HG02588 (cell line): ENCODE data around the gene TESK2.

Experiments
- ATAC-seq: cut with Tn5 transposase; IDR thresholded peaks from one replicate; pipeline ENCODE4 v1.9.1; 2021; ENCODE audit warnings: mild to moderate bottlenecking, moderate library complexity; ENCODE audit not compliant: unreplicated experiment

Gene TESK2

DNA sequence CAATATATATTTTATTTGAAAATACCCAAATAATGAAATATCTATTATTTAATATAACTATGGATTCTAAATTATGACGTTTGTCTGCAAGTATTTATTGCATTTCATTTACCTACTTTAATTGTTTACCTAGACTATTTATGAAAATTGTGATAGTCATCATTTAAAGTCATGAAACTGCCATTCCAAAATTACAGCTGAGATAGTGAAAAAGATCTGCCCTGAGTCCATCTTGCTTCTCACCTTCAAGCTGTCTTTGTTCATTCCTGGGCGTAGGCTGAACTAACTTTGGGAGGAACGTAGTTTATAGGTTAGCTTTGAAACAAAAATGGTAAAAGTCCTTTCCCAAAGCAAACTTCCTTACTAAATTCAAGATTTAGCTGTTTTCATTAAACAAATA lies 176.7 kb downstream of the TESK2 start:
- no peak for ATAC-seq

DNA sequence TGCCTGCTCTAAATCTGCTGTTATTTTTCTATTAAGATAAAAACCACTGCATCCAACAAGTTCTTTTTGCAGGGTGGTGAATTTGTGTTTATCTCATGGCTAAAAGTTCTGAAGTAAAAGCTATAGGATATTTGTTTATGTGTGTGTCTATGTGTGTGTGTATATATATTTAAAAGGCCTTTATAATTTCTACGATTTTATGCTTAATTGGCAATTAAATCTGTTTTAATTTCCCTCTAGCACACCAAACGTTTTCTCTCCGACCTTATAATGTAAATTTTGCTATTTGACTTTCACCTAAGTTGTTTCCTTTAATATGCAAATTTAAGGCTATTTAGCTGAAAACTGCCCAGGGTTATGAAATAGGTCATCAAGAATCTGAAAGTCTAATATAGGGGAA lies 184.1 kb downstream of the TESK2 start:
- ATAC-seq = no peak

DNA sequence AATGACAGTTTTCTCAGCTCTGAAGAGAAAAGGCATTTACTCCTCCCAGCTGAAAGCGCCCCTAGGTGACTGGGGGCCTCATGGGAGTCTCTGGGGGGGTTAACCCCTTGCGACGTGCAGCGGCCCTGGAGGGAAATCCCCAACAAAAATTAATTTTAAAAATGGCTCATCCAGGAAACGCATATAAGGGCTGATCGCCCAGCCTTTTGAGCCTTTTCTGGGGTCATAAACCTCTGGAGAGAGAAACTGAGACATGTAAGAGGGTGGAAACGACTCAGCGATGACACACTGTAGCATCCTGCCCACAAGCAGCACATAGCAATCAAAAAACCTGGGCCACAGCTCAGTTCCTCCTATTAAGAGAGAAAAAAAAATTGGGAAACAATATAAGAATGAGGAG lies 184.6 kb downstream of the TESK2 start:
- ATAC-seq = no peak

DNA sequence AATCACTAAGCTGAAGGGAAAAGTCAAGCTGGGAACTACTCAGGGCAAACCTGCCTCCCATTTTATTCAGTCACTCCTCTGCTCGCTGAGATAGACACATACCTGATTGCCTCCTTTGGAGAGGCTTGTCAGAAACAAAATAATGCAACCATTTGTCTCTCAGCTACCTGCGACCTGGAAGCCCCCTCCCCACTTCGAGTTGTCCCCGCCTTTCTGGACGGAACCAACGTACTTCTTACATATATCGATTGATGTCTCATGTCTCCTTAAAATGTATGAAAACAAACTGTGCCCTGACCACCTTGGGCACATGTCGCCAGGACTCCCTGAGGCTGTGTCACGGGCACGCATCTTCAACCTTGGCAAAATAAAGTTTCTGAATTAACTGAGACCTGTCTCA lies 185.7 kb downstream of the TESK2 start:
- ATAC-seq = no peak

DNA sequence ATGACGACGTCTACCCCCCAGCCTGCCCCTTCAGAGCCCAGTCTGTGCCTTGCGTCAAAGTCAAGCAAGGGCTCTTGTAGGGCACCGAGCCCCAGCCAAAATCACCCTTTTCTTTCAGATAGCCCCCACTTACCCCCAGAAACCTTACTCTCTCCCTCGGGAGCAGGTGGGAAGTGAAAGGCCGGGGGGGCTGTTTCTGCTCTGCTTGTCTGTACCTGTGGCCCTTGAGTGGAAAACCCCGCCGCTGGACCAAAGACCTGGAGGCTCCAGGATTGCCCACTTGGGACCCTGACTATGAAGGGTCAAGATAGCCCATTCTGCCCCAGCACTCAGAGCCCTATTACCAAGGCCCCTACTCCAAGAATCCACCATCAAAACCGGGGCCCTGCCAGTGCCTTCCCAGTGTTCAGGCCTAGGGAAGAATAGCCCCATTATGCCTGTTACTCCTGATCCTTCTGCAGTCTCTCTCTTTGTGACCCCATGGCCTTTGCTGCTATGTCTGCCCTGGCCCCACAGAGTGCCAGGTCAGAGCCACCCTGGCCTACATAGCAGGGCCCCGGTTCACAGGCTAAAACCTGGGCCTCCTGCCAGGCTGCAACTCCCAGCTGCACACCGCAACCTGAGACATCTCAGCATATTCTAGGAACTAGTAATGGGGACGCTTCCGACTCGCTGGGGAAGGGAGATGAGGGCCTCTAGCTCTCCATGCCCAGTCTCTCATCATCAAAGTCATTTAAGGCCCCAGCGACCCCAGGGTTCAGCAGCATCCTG lies 186.5 kb downstream of the TESK2 start:
- peak; percentile 1 for ATAC-seq

DNA sequence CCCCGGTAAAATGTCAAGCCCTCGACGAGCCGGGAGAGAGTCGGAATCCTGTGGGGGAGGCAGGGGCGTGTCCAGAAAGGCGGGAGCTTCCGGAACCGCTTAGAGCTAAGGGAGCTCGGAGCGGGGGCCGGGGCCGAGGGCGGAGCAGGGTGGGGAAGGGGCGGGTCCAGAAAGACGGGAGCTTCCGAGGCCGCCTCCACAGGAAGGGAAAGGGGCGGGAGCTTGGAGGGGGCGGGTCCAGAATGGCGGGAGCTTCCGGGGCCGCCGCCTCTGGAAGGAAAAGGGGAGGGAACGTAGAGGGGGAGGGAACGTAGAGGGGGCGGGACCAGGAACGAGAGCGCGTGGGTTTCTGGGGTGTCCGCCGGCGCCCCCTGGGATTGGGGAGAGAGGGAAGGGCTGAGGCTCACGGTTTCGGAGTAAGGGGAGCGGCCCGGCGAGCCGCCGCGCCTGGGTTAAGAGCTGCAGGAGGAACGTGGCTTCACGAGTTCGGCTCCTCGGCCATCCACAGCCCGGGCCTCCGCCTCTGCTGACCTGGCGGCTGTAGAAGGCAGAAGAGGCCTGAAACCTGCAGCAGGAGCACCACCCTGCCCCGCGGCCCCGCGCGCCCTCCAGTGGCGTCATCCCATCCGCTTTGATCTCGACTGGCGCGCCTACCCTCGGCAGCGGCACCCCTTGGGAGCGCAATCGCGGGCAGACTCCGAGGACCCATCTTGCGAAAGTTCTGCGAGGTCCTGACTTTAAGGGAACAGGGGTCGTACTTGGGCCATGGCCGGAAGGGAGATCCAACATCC lies 187.2 kb downstream of the TESK2 start:
- peak; percentile 66 for ATAC-seq

DNA sequence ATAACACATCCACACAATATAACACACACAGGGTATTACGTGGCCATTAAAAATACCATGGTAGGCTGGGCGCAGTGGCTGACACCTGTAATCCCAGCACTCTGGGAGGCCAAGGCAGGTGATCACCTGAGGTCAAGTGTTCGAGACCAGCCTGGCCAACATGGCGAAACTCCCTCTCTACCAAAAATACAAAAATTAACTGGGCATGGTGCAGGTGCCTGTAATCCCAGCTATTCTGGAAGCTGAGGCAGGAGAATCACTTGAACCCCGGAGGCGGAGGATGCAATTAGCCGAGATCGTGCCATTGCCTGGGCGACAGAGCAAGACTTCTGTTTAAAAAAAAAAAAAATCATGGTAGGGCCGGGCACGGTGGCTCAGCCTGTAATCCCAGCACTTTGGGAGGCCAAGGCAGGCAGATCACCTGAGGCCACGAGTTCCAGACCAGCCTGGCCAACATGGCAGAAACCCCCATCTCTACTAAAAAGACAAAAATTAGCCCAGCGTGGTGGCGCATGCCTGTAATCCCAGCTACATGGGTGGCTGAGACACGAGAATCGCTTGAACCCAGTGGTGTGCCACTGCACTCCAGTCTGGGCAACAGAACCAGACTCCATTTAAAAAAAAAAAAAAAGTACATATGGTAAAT lies 188.3 kb downstream of the TESK2 start:
- ATAC-seq = no peak

DNA sequence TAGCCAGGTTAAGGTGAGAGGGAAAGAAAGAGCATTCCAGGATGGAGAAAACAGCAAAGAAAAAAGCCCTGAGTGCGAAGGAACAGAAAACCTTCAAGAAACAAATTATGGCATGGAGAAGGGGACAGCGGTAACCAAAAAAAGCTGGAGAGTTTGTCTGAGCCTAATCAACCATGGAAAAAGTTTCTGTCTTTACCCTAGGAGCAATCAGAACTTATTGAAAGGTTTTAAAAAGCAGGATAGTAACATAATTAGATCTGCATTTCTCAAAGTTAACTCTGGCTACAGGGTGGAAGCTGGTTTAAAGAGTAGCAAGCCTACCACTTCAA lies 190.3 kb downstream of the TESK2 start:
- no peak for ATAC-seq

DNA sequence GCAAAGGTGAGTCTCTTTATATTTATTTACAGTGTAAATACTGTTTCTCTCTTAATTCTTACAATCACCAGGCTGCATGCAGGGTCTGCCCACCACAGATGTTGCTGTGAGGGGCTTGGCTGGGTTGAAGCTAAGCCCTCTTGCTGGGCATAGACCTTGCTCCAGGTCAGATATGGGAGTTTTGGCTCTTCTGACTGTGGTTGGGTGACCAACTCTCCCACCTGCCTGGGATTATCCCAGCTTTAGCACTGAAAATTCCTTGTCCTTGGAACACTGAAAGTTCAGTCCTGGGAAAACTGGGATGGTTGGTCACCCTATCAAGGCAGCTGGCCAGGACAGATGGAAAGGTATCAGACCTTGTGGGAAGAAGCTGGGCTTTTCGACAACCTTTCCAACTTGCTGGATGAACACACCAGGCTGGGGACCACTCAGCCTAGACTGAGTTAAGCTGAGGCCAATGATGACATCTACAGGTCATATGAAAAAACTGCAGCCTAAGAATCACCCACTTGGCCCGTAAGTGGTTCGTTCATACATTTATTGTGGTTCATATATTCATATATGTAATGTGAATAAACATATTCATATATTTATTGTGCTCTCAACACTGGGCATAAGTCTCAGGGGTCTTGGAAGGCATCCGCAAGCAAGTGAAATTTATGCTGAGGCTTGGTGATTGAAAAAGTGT lies 190.8 kb downstream of the TESK2 start:
- ATAC-seq = no peak

DNA sequence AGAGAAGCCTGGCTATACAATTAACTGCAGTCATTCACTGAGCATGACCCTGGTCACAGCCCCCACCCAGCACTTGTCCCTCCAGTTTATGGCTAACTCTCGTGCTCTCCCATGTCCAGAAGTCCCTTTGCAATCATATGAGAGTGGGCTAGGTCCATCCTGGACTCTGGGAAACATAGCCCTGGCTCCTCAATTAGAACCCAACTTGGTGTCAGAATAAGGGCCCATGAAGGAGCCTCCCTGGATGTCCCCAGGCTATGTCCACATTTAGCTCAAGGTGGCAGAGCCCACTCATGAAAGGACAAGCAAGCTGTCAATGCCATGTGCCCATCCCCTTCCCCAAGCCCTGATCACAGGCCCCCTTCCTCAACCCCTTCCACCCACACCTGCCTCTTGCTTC lies 191.7 kb downstream of the TESK2 start:
- ATAC-seq = no peak

DNA sequence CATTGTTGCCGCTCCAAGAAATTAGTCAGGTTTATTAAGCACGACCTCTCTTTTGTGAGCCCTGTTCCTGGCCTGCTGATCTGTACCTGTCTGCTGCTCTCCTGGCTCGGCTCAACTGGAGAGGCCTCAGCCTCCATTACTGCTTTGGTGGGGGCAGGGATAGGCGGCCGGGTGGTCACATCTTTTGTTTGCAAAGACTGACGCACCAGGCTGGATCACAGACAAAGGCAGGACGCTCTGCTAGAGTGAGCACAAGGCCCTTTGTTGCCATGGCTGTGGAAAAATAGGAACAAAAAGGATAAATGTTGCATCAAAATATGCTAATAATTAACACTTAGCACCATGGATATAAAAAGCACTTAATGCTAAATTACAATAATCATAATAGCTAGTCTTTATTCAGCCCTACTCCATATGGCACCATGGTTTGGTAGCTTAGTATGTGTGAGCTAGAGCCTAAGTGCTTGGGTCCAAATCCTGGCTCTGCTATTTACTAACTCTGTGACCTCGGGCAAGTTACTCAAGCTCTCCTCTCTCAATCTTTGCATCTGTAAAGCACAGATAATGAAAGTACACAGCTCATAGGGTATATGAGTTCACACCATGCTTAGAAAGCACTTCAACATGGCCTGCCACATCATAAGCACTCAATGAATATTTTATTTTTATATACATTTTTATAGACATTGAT lies 193.2 kb downstream of the TESK2 start:
- no peak for ATAC-seq
